ENCODE results near the gene SASH3. TPM values are rescaled to one million over a fixed set of nuclear protein-coding genes. Genes with fewer than 3 reads are reported as not detected.

Gene SASH3
- total RNA-seq, 1 donor from 2014 or later = not detected

DNA sequence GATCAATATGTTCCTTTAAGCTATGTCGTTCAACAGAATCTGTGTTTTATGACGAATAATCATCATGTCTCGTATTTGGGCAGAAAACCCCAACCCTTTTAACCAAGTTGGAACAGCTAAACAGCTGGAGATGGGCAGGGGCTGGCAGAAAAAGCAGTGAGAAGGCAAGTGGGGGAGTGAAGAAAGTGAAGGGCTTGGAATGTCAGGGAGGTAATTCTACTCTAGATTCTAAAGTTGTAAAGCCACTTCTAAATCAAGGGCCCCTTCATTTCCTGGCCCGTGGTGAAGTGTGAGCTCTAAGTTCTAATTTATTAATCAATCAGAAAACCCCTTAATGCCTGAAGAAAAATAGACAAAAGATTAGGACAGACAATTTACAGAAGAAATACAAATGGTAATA is 20.4 kb downstream of the SASH3 start:
- Mint-ChIP-seq H3K27ac (ENCODE audit: unreplicated experiment) (no peak overlapping the region), H3K4me3 (ENCODE audit: unreplicated experiment) (no peak overlapping the region), H3K27me3 (ENCODE audit: low read depth, unreplicated experiment) (no peaks in the 10 kb centered on the region), H3K4me1 (ENCODE audit: low read depth, unreplicated experiment) (no peaks in the 10 kb centered on the region), H3K36me3 (ENCODE audit: low read depth, unreplicated experiment) (peaks cover 7% of the 10 kb centered on the region), H3K9me3 (ENCODE audit: unreplicated experiment) (no peaks in the 10 kb centered on the region)
- DNase-seq (ENCODE audit: low read depth) (no peak), FAIRE-seq (peak; percentile 58)
- no peaks in the 10 kb centered on the region for H3K27me3 ChIP-seq (ENCODE audit: insufficient read depth, low read length)
- H3K4me2 ChIP-seq (ENCODE audit: low read length) = no peak overlapping the region
- no peak for TF ChIP-seq EZH2 (IDR thresholded peaks at IDR 0.05; ENCODE audit: insufficient read depth, low read length)
- TF ChIP-seq, protein P1, sequence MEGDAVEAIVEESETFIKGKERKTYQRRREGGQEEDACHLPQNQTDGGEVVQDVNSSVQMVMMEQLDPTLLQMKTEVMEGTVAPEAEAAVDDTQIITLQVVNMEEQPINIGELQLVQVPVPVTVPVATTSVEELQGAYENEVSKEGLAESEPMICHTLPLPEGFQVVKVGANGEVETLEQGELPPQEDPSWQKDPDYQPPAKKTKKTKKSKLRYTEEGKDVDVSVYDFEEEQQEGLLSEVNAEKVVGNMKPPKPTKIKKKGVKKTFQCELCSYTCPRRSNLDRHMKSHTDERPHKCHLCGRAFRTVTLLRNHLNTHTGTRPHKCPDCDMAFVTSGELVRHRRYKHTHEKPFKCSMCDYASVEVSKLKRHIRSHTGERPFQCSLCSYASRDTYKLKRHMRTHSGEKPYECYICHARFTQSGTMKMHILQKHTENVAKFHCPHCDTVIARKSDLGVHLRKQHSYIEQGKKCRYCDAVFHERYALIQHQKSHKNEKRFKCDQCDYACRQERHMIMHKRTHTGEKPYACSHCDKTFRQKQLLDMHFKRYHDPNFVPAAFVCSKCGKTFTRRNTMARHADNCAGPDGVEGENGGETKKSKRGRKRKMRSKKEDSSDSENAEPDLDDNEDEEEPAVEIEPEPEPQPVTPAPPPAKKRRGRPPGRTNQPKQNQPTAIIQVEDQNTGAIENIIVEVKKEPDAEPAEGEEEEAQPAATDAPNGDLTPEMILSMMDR (IDR thresholded peaks at IDR 0.05; ENCODE audit: insufficient read depth, low read depth, low read length) = no peak
- no peak overlapping the region for H3K4me3 ChIP-seq (ENCODE audit: insufficient read depth, low read depth, low read length)
- H3K79me2 ChIP-seq (ENCODE audit: insufficient read depth, low read length) = no peaks in the 10 kb centered on the region
- peaks cover under 1% of the 10 kb centered on the region for H3K36me3 ChIP-seq (ENCODE audit: insufficient read depth, low read length)
- no peaks in the 10 kb centered on the region for H3K4me1 ChIP-seq (ENCODE audit: insufficient read depth, low read length)
- H3K27ac ChIP-seq (ENCODE audit: low read depth, low read length) = no peak overlapping the region
- H3K9me3 ChIP-seq (ENCODE audit: insufficient read depth, low read depth, low read length) = no peaks in the 10 kb centered on the region
- no peak overlapping the region for H2AFZ ChIP-seq (ENCODE audit: low read depth, low read length)
- no peak overlapping the region for H3K9ac ChIP-seq (ENCODE audit: low read length)
- H4K20me1 ChIP-seq (ENCODE audit: insufficient read depth, low read length) = no peaks in the 10 kb centered on the region

DNA sequence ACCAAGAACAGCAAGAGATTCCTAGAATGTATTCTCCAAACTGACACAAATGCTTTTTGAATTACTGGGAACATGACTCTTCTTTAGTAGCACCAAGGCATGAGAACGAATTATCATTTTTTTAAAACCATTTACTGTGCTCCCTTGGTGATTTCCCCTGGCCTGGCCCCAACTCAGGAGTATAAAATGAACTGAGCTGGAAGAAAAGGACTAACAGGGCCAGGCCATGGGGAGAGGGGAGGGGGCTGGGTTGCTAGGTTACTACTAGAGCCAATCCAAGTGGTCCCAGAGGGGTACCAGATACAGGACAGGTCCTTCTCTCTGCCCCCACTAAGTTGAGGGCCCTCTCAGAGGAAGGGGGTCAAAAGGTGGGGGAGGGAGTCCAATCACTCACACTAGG is 23.1 kb downstream of the SASH3 start:
- H3K79me2 ChIP-seq (ENCODE audit: insufficient read depth, low read length) = no peaks in the 10 kb centered on the region
- Mint-ChIP-seq H3K27ac (ENCODE audit: unreplicated experiment) (no peak overlapping the region), H3K27me3 (ENCODE audit: low read depth, unreplicated experiment) (no peaks in the 10 kb centered on the region), H3K36me3 (ENCODE audit: low read depth, unreplicated experiment) (peaks cover 10% of the 10 kb centered on the region), H3K4me3 (ENCODE audit: unreplicated experiment) (no peak overlapping the region), H3K4me1 (ENCODE audit: low read depth, unreplicated experiment) (no peaks in the 10 kb centered on the region), H3K9me3 (ENCODE audit: unreplicated experiment) (no peaks in the 10 kb centered on the region)
- peaks cover 4% of the 10 kb centered on the region for H3K36me3 ChIP-seq (ENCODE audit: insufficient read depth, low read length)
- no peaks in the 10 kb centered on the region for H3K4me1 ChIP-seq (ENCODE audit: insufficient read depth, low read length)
- no peak for FAIRE-seq
- DNase-seq (ENCODE audit: low read depth) = no peak
- no peak overlapping the region for H3K27ac ChIP-seq (ENCODE audit: low read depth, low read length)
- no peak overlapping the region for H2AFZ ChIP-seq (ENCODE audit: low read depth, low read length)
- no peak overlapping the region for H3K4me3 ChIP-seq (ENCODE audit: insufficient read depth, low read depth, low read length)
- no peaks in the 10 kb centered on the region for H3K27me3 ChIP-seq (ENCODE audit: insufficient read depth, low read length)
- no peak overlapping the region for H3K4me2 ChIP-seq (ENCODE audit: low read length)
- H3K9me3 ChIP-seq (ENCODE audit: insufficient read depth, low read depth, low read length) = no peaks in the 10 kb centered on the region
- no peak for TF ChIP-seq EZH2 (IDR thresholded peaks at IDR 0.05; ENCODE audit: insufficient read depth, low read length)
- TF ChIP-seq, protein P1 (IDR thresholded peaks at IDR 0.05; ENCODE audit: insufficient read depth, low read depth, low read length) = no peak
- no peak overlapping the region for H3K9ac ChIP-seq (ENCODE audit: low read length)
- H4K20me1 ChIP-seq (ENCODE audit: insufficient read depth, low read length) = no peaks in the 10 kb centered on the region

DNA sequence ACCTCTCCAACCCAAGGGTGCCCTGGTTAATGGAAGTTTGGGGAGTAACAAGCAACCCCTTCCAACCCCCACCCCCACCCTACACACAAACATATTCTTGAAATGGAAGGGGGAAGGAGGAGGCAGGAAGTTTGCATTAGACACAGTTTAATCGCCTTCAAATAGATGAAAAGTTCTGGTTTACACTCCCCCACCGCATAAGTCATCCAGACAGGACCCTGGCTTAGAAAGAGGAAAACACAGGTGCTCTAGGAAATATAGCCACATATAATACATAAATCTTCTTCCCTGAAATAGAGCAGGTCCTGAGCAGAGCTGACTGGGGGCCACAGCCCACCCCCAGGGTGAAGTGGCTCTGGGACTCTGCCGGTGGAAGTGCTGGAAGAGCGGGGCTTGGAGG is 25.1 kb downstream of the SASH3 start:
- H3K79me2 ChIP-seq (ENCODE audit: insufficient read depth, low read length) = no peaks in the 10 kb centered on the region
- no peaks in the 10 kb centered on the region for H4K20me1 ChIP-seq (ENCODE audit: insufficient read depth, low read length)
- no peak overlapping the region for H3K9ac ChIP-seq (ENCODE audit: low read length)
- H3K27me3 ChIP-seq (ENCODE audit: insufficient read depth, low read length) = no peaks in the 10 kb centered on the region
- peaks cover 4% of the 10 kb centered on the region for H3K36me3 ChIP-seq (ENCODE audit: insufficient read depth, low read length)
- H3K4me2 ChIP-seq (ENCODE audit: low read length) = no peak overlapping the region
- no peaks in the 10 kb centered on the region for H3K4me1 Mint-ChIP-seq (ENCODE audit: low read depth, unreplicated experiment)
- FAIRE-seq (no peak), DNase-seq (ENCODE audit: low read depth) (no peak)
- H3K9me3 Mint-ChIP-seq (ENCODE audit: unreplicated experiment) = no peaks in the 10 kb centered on the region
- no peak overlapping the region for H3K27ac Mint-ChIP-seq (ENCODE audit: unreplicated experiment)
- H2AFZ ChIP-seq (ENCODE audit: low read depth, low read length) = no peak overlapping the region
- H3K9me3 ChIP-seq (ENCODE audit: insufficient read depth, low read depth, low read length) = no peaks in the 10 kb centered on the region
- no peak overlapping the region for H3K4me3 Mint-ChIP-seq (ENCODE audit: unreplicated experiment)
- H3K27ac ChIP-seq (ENCODE audit: low read depth, low read length) = no peak overlapping the region
- TF ChIP-seq, protein P1 (IDR thresholded peaks at IDR 0.05; ENCODE audit: insufficient read depth, low read depth, low read length) = no peak
- TF ChIP-seq EZH2 (IDR thresholded peaks at IDR 0.05; ENCODE audit: insufficient read depth, low read length) = no peak
- no peaks in the 10 kb centered on the region for H3K27me3 Mint-ChIP-seq (ENCODE audit: low read depth, unreplicated experiment)
- H3K36me3 Mint-ChIP-seq (ENCODE audit: low read depth, unreplicated experiment) = peaks cover 7% of the 10 kb centered on the region
- no peaks in the 10 kb centered on the region for H3K4me1 ChIP-seq (ENCODE audit: insufficient read depth, low read length)
- no peak overlapping the region for H3K4me3 ChIP-seq (ENCODE audit: insufficient read depth, low read depth, low read length)
